HG03025 (cell line): Measurements from ENCODE around the gene LANCL3.
"Not testable (repeated sequence)": the region's sequence is repeated elsewhere in the genome, so short reads cannot be mapped to it uniquely, and the experiment has no call there.

Source experiments
- ATAC-seq: cut with Tn5 transposase; IDR thresholded peaks from one replicate; pipeline ENCODE4 v1.9.1; 2021; ENCODE audit warnings: mild to moderate bottlenecking, moderate library complexity; ENCODE audit not compliant: unreplicated experiment, low FRiP score

The LANCL3 gene

GRCh38 chrX:37571426-37572107, at the start of gene LANCL3:
Gene LANCL3 (plus strand): TSS chrX:37571661. CDS start chrX:37571871, 210 bp downstream.
- ATAC-seq = not testable (repeated sequence)

GRCh38 chrX:37523673-37524072, 47.8 kb upstream of the LANCL3 start:
- not testable (repeated sequence) for ATAC-seq

- ATAC-seq = no peak
Observed at GRCh38 chrX:37541991-37542390, 29.5 kb upstream of the LANCL3 start.

GRCh38 chrX:37542791-37543190, 28.7 kb upstream of the LANCL3 start:
- no peak for ATAC-seq

- no peak for ATAC-seq
Observed at GRCh38 chrX:37543324-37543723, 28.1 kb upstream of the LANCL3 start.

GRCh38 chrX:37544531-37544930, 26.9 kb upstream of the LANCL3 start:
- not testable (repeated sequence) for ATAC-seq

GRCh38 chrX:37545066-37545465, 26.4 kb upstream of the LANCL3 start:
- no peak for ATAC-seq

GRCh38 chrX:37549619-37550018, 21.8 kb upstream of the LANCL3 start:
- ATAC-seq = not testable (repeated sequence)

- no peak for ATAC-seq
Observed at GRCh38 chrX:37553476-37553875, 18.0 kb upstream of the LANCL3 start.

- ATAC-seq = not testable (repeated sequence)
Observed at GRCh38 chrX:37565254-37565653, 6.2 kb upstream of the LANCL3 start.

- not testable (repeated sequence) for ATAC-seq
Observed at GRCh38 chrX:37570349-37570748, 1.1 kb upstream of the LANCL3 start.

GRCh38 chrX:37572108-37572587, 687 bp downstream of the LANCL3 start:
- not testable (repeated sequence) for ATAC-seq

- ATAC-seq = not testable (repeated sequence)
Observed at GRCh38 chrX:37573121-37573520, 1.7 kb downstream of the LANCL3 start.

GRCh38 chrX:37578045-37578444, 6.6 kb downstream of the LANCL3 start:
- no peak for ATAC-seq

GRCh38 chrX:37580080-37580479, 8.6 kb downstream of the LANCL3 start:
- ATAC-seq = no peak

- ATAC-seq = not testable (repeated sequence)
Observed at GRCh38 chrX:37587337-37587736, 15.9 kb downstream of the LANCL3 start.

GRCh38 chrX:37590047-37590446, 18.6 kb downstream of the LANCL3 start:
- no peak for ATAC-seq

- no peak for ATAC-seq
Observed at GRCh38 chrX:37594755-37595382, 23.4 kb downstream of the LANCL3 start.

GRCh38 chrX:37599729-37600128, 28.3 kb downstream of the LANCL3 start:
- no peak for ATAC-seq

GRCh38 chrX:37603938-37604409, 32.5 kb downstream of the LANCL3 start:
- no peak for ATAC-seq

GRCh38 chrX:37607243-37607642, 35.8 kb downstream of the LANCL3 start:
- ATAC-seq = no peak

- no peak for ATAC-seq
Observed at GRCh38 chrX:37608156-37608555, 36.7 kb downstream of the LANCL3 start.
